ENCODE measurements around the gene CTNND2. TPM values are rescaled to one million over a fixed set of nuclear protein-coding genes. Genes with fewer than 3 reads are reported as not detected.

The CTNND2 gene
- total RNA-seq, 1 donor from 2014 or later = 66.9 TPM

GRCh38 chr5:10975945-10976344 lies 928.3 kb downstream of the CTNND2 start:
- no peak for DNase-seq

- no peak for DNase-seq
Observed at GRCh38 chr5:10974850-10975249, 929.4 kb downstream of the CTNND2 start.

DNA sequence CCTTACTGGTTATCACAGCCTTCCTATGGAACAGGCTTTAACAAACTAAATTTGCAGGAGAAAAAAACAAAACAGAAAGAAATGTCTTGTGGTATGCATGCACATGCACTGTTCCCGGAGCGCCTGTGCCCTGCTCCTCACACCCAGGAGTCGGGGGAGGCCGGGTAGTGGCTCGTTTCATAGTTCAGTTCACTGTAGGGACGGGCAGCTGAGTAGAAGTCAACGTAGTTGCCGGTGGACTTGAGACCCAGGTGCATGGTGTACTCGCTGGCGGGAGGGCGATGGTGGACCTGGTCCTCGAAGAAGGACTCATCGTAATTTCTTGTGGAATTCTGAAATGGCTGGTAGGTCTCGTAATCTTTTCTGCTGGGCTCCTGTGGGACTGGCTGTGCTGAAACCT lies 930.9 kb downstream of the CTNND2 start:
- DNase-seq = no peak

DNA sequence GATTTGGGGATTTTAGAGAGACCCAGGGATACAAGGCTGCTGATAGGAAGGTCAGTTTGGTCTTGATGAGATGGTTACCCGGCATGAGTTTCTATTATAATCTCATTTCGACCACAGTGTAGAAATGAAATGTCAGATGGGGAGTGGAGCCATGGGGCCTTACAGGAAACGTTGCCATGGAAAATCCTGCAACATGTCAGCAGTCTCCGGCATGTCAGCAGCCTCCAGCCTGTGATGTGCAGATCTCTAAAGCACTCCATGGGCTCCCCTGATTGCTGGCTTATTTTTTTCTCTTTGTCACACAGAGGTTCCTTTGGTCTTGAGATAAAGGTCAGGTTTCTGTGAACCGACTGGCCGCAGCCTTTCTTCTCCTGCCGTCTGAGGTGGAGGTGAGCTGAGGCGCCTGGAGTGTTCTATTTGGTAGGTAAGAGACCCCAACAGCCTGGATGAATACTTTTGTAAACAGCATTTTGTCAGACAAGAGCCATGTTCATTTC lies 934.5 kb downstream of the CTNND2 start:
- no peak for DNase-seq

DNA sequence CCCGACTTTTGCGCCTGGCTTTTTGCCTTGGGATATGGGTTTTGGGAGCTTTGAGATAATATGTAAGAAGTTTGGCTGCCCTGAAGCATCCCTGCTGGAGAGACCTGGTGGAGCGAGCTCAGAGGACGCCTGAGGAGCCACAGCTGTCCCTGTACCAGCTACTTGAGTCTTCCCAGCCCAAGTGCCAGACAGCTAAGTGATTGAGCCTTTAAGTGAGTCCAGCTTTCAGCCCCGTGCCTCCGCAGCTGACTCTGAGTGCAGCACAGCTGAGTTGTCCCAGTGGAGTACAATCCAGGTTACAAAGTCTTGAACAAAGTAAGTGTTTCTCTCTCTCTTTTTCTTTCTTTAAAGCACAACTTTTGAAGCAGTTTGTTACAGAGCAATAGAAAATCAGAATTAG lies 939.4 kb downstream of the CTNND2 start:
- no peak for DNase-seq

GRCh38 chr5:10958728-10959127 lies 945.5 kb downstream of the CTNND2 start:
- no peak for DNase-seq

DNA sequence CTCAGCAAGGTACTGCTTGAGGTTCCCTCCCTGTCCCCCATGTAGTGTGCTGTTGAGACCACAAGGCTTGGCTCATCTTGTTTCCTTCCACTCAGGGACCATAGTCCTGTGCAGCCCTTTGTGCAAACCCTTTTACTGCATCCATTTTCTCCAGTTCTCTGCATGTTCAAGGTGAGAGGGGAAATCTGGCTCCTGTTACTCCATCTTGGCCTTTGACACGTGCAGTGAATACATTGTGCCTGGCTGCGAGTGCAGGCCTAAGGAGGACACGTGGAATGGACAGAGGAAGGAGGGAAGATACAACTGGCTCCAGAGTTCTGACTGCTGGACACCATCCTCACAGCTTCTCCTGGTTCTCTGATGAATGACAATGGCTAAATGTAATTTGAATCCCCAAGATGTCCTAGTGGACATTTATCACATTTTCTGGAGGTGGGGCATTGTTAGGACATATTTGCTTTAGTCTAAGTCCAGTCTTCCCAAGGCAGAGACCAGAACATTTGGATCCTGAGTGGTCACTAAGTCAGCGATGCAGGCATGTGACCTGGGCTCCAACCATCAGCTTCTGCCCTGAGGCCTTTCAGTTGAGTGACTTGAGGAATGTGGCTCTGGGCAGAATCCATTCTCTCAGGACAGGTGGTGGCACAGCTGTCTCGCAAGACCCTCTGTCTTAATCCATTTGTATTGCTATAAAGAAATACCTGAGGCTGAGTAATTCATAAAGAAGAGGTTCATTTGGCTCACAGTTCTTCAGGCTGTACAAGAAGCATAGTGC lies 954.2 kb downstream of the CTNND2 start:
- DNase-seq = no peak

DNA sequence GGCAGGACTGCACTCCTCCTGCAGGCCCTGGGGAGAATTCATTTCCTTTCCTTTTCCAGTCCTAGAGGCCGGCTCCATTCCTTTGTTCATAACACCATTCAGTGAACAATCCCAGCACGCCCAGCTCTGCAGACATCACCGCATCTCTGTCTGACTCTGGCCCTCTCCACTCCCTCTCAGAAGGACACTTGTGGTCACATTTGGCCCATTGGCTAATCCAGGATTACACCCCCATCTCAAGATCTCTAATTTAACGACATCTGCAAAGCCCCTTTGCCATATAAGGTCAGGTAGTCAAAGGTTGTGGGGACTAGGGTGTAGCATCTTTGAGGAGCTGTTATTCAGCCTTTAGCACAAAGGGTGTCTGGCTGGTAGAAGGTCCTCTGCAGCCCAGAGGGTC lies 958.2 kb downstream of the CTNND2 start:
- DNase-seq = no peak

DNA sequence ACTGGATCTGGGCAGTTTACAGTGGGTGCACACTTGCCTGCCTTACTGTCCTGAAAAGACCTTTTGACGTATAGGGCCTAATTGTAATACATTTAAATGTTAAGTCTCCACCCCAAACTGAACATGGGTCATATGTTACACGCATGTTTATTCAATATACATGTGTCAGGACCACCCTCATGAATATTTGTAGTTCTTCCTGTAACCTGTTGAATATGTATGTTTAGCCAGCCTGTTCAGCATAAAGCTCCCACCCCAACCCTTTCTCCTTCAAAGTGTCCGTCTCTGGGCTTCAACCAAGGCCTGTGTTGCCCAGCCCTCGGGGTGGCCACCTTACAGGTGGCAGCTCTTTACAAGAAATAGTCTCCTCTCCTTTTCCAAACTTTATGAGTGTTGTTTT lies 962.3 kb downstream of the CTNND2 start:
- DNase-seq = no peak

DNA sequence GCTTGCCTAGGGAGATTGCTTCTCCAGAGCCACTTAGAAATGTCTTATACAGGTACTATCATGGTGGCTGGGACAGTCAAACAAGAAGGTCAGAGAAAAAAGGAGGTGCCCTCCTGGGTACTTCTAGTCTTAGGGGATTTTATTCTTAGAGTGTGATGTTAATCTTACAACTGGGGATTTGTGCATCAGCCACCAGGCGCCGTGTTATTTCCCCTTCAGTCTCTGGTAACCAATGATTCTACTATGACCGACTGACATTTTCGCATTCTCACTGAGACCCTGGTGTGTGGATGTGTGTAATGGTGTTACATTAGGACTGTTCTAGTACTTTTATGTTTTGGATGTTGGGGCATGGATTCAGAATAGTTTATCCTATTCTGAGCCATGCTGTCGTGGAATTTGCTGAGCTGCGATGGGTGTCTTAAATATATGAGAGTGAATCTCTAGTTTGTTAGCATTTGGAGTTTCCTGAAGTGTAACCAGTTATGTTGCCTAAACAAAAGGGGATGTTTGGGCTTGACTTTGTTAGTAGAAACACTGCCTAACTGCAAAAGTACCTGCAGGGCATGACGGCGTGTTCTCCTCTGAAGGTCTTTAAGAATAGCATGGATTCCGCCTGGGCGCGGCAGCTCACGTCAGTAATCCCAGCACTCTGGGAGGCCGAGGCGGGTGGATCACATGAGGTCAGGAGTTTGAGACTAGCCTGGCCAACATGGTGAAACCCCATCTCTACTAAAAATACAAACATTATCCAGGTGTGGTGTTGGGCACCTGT lies 968.0 kb downstream of the CTNND2 start:
- no peak for DNase-seq

DNA sequence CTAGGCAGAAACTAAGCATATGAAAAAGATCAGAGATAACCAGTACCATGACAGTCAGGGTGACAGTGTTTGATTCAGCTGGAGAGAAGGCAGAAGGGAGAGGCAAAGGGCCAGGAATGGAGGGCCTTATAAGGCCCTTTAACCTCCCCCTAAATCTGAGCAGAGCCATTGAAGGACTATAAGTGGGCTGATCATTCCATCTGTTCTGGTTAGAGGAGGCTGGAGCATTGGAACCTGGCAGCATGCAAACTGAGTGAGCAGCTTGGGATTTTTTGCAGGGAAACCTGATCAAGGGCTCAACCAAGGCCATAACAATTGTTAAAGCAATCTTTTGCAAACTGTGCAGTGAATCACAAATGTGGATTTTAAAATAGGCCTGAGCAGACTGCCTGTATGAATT lies 968.7 kb downstream of the CTNND2 start:
- DNase-seq = no peak

DNA sequence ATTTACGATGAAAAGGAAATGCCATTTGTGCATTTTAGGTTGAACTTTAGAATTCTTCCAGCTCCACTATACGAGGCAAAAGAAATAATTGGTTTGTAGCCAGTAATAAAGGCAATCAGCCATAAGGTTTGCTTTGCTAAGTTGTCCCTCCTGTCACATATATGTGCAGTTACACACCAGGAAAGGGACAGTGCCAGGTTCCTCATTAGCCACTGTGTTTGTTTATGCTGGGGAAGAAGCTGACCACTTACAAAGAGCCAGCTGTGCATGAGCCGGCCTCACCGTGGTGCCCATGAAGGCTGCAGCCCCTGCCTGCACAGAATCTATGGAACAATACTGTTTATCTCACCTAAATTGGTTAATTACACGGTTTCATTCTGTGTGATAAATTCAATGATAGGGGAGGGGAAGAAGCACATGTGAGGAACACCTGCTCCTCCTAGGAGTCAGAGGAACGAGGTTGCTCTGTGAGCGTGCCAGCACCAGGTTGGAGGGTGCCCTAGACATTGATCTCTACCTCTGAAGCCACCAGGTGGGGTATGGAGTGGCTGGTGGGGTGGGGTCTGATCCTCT lies 969.4 kb downstream of the CTNND2 start:
- no peak for DNase-seq

DNA sequence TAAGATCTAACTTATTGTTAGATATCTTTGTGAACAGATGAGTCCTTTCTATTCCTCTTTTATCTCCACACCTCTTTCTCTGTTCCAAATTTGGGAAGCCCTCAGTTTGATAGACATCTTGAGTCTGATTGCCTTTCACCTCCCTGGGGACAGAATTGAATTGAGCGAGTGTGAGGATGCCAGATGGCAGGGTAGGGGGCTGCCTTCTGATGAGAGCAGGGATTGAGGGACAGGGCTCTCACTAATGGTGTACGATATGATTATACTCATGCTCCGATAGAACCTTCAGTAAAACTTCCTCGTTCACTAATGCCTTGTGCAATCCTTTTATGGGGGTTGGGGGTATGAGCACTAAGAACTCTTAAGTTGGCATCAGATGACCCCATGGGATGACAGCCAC lies 971.1 kb downstream of the CTNND2 start:
- DNase-seq = no peak

- no peak for DNase-seq
Observed at GRCh38 chr5:10932426-10932825, 971.8 kb downstream of the CTNND2 start.

DNA sequence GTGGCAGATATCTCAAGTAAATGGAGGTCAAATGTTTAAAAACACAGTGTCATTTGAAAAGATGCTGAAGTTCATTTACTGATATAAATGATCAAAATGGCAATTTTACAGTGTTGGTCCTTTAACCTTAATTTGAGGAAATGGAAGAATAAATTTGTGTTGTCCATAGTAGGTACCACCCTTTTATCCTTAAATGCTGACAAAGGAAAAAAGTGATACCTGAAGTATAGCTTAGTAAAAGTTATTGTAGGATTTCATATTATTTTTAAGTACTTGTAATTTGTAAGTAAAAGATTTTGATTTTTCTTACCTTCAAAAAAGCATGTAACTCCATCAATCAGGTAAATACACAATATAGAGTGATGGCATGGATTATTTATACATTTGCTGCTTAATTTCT lies 976.6 kb downstream of the CTNND2 start:
- no peak for DNase-seq

- no peak for DNase-seq
Observed at GRCh38 chr5:10923310-10923709, 980.9 kb downstream of the CTNND2 start.

Small RNA genes lying within 50 kb of the gene (small RNA-seq; reads per million reads assigned to genes)
- gene RNU6-429P = not detected
